Mesendoderm (in vitro differentiated cells): ENCODE measurements around the gene OCA2.

ENCODE experiments used
- DNase-seq: peaks from one replicate; pipeline ENCODE4 v3.0.0; 2013
- H2AK5ac ChIP-seq: 2 replicates; pipeline ENCODE4 v1.6.1; 2013; ENCODE audit warnings: low read length, inconsistent platforms
- H2BK120ac ChIP-seq: 2 replicates; pipeline ENCODE4 v1.6.1; 2013; ENCODE audit warnings: low read depth, mild to moderate bottlenecking, low read length, moderate library complexity, mixed read lengths
- H2BK15ac ChIP-seq: replicated peaks from 2 replicates; pipeline ENCODE4 v1.6.1; 2013; ENCODE audit warnings: low read depth, mild to moderate bottlenecking, moderate library complexity
- H2BK5ac ChIP-seq: 2 replicates; pipeline ENCODE4 v1.6.1; 2013; ENCODE audit warnings: low read length, inconsistent platforms
- H3K18ac ChIP-seq: 2 replicates; pipeline ENCODE4 v1.6.1; 2013; ENCODE audit warnings: mild to moderate bottlenecking, low read length, mixed read lengths
- H3K23ac ChIP-seq: one replicate; pipeline ENCODE4 v1.6.1; 2013; ENCODE audit warnings: low read length
- H3K27ac ChIP-seq: 2 replicates; pipeline ENCODE4 v1.5.1; 2013; ENCODE audit warnings: low read depth, mild to moderate bottlenecking, inconsistent platforms, low read length, moderate library complexity
- H3K27me3 ChIP-seq: 2 replicates; pipeline ENCODE4 v1.6.1; 2013; ENCODE audit warnings: low read length, control low read depth, mild to moderate bottlenecking, inconsistent platforms; ENCODE audit not compliant: insufficient read depth, poor library complexity
- H3K36me3 ChIP-seq: 2 replicates; pipeline ENCODE4 v1.6.1; 2013; ENCODE audit warnings: low read length, inconsistent platforms; ENCODE audit not compliant: control insufficient read depth, insufficient read depth
- H3K4ac ChIP-seq: one replicate; pipeline ENCODE4 v1.6.1; 2013; ENCODE audit warnings: low read depth, mild to moderate bottlenecking, low read length, moderate library complexity
- H3K4me1 ChIP-seq: 2 replicates; pipeline ENCODE4 v1.6.1; 2013; ENCODE audit warnings: low read depth, low read length, inconsistent platforms; ENCODE audit not compliant: control insufficient read depth
- H3K4me2 ChIP-seq: 2 replicates; pipeline ENCODE4 v1.6.1; 2013; ENCODE audit warnings: low read length
- H3K4me3 ChIP-seq: 2 replicates; pipeline ENCODE4 v1.5.1; 2013; ENCODE audit warnings: mild to moderate bottlenecking, low read length
- H3K56ac ChIP-seq: one replicate; pipeline ENCODE4 v1.6.1; 2013; ENCODE audit warnings: low read length
- H3K79me1 ChIP-seq: 2 replicates; pipeline ENCODE4 v1.6.1; 2013; ENCODE audit warnings: low read length, inconsistent platforms
- H3K79me2 ChIP-seq: 2 replicates; pipeline ENCODE4 v1.6.1; 2013; ENCODE audit warnings: mild to moderate bottlenecking, low read length; ENCODE audit not compliant: control insufficient read depth, insufficient read depth
- H3K9ac ChIP-seq: 2 replicates; pipeline ENCODE4 v1.6.1; 2013; ENCODE audit warnings: low read length, inconsistent platforms
- H4K5ac ChIP-seq: one replicate; pipeline ENCODE4 v1.6.1; 2013; ENCODE audit warnings: low read length
- H4K8ac ChIP-seq: one replicate; pipeline ENCODE4 v1.6.1; 2013; ENCODE audit warnings: low read depth, mild to moderate bottlenecking, control low read depth, low read length, moderate library complexity
- WGBS: extraction: QIAGEN DNeasy Blood & Tissue Kit; methylation state at CpG from one replicate; pipeline ENCODE4 v1.1.7; 2013; ENCODE audit warnings: low lambda C conversion rate, missing lambda C conversion rate; ENCODE audit not compliant: insufficient coverage; ENCODE audit errors: extremely low coverage; 5-methylcytosine and 5-hydroxymethylcytosine counted together

Gene OCA2

DNA sequence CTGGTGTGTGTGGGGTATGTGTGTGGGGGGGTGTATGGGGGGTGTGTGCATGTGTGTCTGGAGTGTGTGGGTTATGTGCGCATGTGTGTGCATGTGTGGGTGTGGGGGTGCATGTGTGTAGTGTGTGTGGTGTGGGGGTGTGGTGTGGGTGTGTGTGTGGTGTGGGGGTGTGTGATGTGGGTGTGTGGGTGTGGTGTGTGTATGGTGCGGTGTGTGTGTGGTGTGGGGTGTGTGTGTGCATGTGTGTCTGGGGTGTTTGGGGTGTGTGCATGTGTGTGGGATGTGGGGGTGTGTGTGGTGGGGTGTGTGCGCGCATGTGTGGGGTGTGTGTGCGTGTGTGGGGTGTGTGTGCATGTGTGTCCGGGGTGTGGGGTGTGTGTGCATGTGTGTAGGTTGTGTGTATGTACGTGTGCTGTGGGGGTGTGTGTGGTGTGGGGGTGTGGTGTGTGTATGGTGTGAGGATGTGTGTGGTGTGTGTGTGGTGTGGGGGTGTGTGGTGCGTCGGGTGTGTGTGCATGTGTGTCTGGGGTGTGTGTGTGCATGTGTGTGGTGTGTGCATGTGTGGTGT is 6.2 kb upstream of the OCA2 start:
- Histone ChIP-seq H2BK5ac (no peak overlapping the region), H3K79me2 (no peaks in the 10 kb centered on the region), H2AK5ac (no peak overlapping the region), H3K18ac (no peak overlapping the region), H4K5ac (no peak overlapping the region), H3K36me3 (no peaks in the 10 kb centered on the region), H3K23ac (no peak overlapping the region), H2BK15ac (no peak overlapping the region), H4K8ac (no peak overlapping the region), H3K79me1 (no peaks in the 10 kb centered on the region), H2BK120ac (no peak overlapping the region), H3K9ac (no peak overlapping the region), H3K27ac (no peak overlapping the region), H3K4me3 (no peak overlapping the region), H3K4me2 (no peak overlapping the region), H3K27me3 (peaks cover 1% of the 10 kb centered on the region), H3K4me1 (no peaks in the 10 kb centered on the region), H3K4ac (no peak overlapping the region), H3K56ac (no peak overlapping the region)
- WGBS: 100% methylated on average over 1 of the region's 9 CpGs
- DNase-seq: no peak

DNA sequence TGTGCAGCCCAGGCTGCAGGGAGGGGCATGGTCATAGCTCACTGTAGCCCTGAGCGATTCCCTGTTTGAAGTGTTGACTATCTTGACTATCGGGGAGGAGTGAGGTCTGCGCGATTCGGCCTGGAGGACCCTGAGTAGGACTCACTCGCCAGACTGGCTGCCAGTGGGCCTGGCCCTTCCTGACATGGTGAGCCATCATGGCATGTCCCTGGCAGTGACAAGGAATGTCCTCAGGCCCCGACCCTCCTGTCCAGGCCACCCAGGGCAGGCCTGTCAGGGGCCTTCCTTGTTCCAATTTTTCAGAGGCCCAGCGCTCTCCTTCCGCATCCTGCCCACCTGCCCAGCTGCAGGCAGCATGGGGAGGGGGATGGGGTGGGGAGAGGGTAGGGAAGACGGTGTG is 5.2 kb upstream of the OCA2 start:
- WGBS: no CpG with 5 or more reads among the region's 10 CpGs
- Histone ChIP-seq H3K79me1 (no peaks in the 10 kb centered on the region), H3K27me3 (peaks cover 1% of the 10 kb centered on the region), H3K27ac (no peak overlapping the region), H4K8ac (no peak overlapping the region), H2BK5ac (no peak overlapping the region), H2BK15ac (no peak overlapping the region), H3K9ac (no peak overlapping the region), H3K4me2 (no peak overlapping the region), H3K4me3 (no peak overlapping the region), H2BK120ac (no peak overlapping the region), H4K5ac (no peak overlapping the region), H2AK5ac (no peak overlapping the region), H3K18ac (no peak overlapping the region), H3K56ac (no peak overlapping the region), H3K4me1 (no peaks in the 10 kb centered on the region), H3K23ac (no peak overlapping the region), H3K4ac (no peak overlapping the region), H3K36me3 (no peaks in the 10 kb centered on the region), H3K79me2 (no peaks in the 10 kb centered on the region)
- DNase-seq: peak; percentile 38

GRCh38 chr15:28103831-28104230 is 4.7 kb upstream of the OCA2 start:
- no peaks in the 10 kb centered on the region for H3K79me2 ChIP-seq
- H3K4me3 ChIP-seq: no peak overlapping the region
- H3K4me2 ChIP-seq: no peak overlapping the region
- H2AK5ac ChIP-seq: no peak overlapping the region
- H2BK5ac ChIP-seq: no peak overlapping the region
- no peak overlapping the region for H3K4ac ChIP-seq
- H3K23ac ChIP-seq: no peak overlapping the region
- no peak overlapping the region for H3K18ac ChIP-seq
- no peak overlapping the region for H4K5ac ChIP-seq
- no peak overlapping the region for H3K56ac ChIP-seq
- H3K9ac ChIP-seq: no peak overlapping the region
- H3K27me3 ChIP-seq: peaks cover 1% of the 10 kb centered on the region
- H3K79me1 ChIP-seq: no peaks in the 10 kb centered on the region
- H3K27ac ChIP-seq: no peak overlapping the region
- H4K8ac ChIP-seq: no peak overlapping the region
- no peaks in the 10 kb centered on the region for H3K36me3 ChIP-seq
- WGBS: no CpG with 5 or more reads among the region's 10 CpGs
- H2BK15ac ChIP-seq: no peak overlapping the region
- H3K4me1 ChIP-seq: no peaks in the 10 kb centered on the region
- DNase-seq: no peak
- H2BK120ac ChIP-seq: no peak overlapping the region

- no peak overlapping the region for H3K27ac ChIP-seq
- H3K9ac ChIP-seq: no peak overlapping the region
- H3K4me1 ChIP-seq: peaks cover 2% of the 10 kb centered on the region
- H3K56ac ChIP-seq: no peak overlapping the region
- no peak for DNase-seq
- peaks cover 14% of the 10 kb centered on the region for H3K27me3 ChIP-seq
- no peak overlapping the region for H3K4me2 ChIP-seq
- no CpG with 5 or more reads among the region's 10 CpGs for WGBS
- no peaks in the 10 kb centered on the region for H3K79me2 ChIP-seq
- no peak overlapping the region for H4K5ac ChIP-seq
- H2AK5ac ChIP-seq: no peak overlapping the region
- H2BK120ac ChIP-seq: no peak overlapping the region
- H4K8ac ChIP-seq: no peak overlapping the region
- no peak overlapping the region for H3K4ac ChIP-seq
- H3K79me1 ChIP-seq: no peaks in the 10 kb centered on the region
- H3K36me3 ChIP-seq: no peaks in the 10 kb centered on the region
- H3K4me3 ChIP-seq: no peak overlapping the region
- H2BK15ac ChIP-seq: no peak overlapping the region
- no peak overlapping the region for H2BK5ac ChIP-seq
- H3K18ac ChIP-seq: no peak overlapping the region
- no peak overlapping the region for H3K23ac ChIP-seq
Measured at GRCh38 chr15:28101983-28102441, 2.9 kb upstream of the OCA2 start.

- Histone ChIP-seq H3K27ac (no peak overlapping the region), H3K18ac (no peak overlapping the region), H3K36me3 (no peaks in the 10 kb centered on the region), H4K5ac (no peak overlapping the region), H2BK120ac (no peak overlapping the region), H4K8ac (no peak overlapping the region), H3K9ac (no peak overlapping the region), H3K4me1 (peaks cover 2% of the 10 kb centered on the region), H2BK5ac (no peak overlapping the region), H3K79me2 (no peaks in the 10 kb centered on the region), H3K79me1 (no peaks in the 10 kb centered on the region), H3K56ac (no peak overlapping the region), H2BK15ac (no peak overlapping the region), H3K27me3 (peaks cover 16% of the 10 kb centered on the region), H3K4me2 (no peak overlapping the region), H3K23ac (no peak overlapping the region), H3K4me3 (no peak overlapping the region), H2AK5ac (no peak overlapping the region), H3K4ac (no peak overlapping the region)
- DNase-seq: no peak
- no CpG with 5 or more reads among the region's 8 CpGs for WGBS
Measured at GRCh38 chr15:28101201-28101600, 2.1 kb upstream of the OCA2 start.

- H2AK5ac ChIP-seq: no peak overlapping the region
- H3K79me1 ChIP-seq: no peaks in the 10 kb centered on the region
- no peak overlapping the region for H2BK120ac ChIP-seq
- no peaks in the 10 kb centered on the region for H3K36me3 ChIP-seq
- H3K27me3 ChIP-seq: peaks cover 16% of the 10 kb centered on the region
- no peak overlapping the region for H4K8ac ChIP-seq
- H3K18ac ChIP-seq: no peak overlapping the region
- H2BK15ac ChIP-seq: no peak overlapping the region
- no peak overlapping the region for H3K27ac ChIP-seq
- no peak overlapping the region for H3K4me3 ChIP-seq
- H3K4ac ChIP-seq: no peak overlapping the region
- H3K4me1 ChIP-seq: peaks cover 2% of the 10 kb centered on the region
- WGBS: no CpG with 5 or more reads among the region's 20 CpGs
- no peak overlapping the region for H3K4me2 ChIP-seq
- no peak overlapping the region for H4K5ac ChIP-seq
- no peak overlapping the region for H3K9ac ChIP-seq
- no peak overlapping the region for H2BK5ac ChIP-seq
- H3K79me2 ChIP-seq: no peaks in the 10 kb centered on the region
- DNase-seq: no peak
- no peak overlapping the region for H3K23ac ChIP-seq
- H3K56ac ChIP-seq: no peak overlapping the region
Measured at GRCh38 chr15:28100516-28101195, 1.5 kb upstream of the OCA2 start.
